GM10266 (cell line): Measurements from ENCODE around the gene PTPDC1.
A peak's percentile ranks its signal among the peaks of the same experiment; 100 is the strongest.

Experiments
- DNase-seq: peaks from one replicate; pipeline ENCODE4 v3.0.0; 2012; ENCODE audit errors: extremely low spot score
- TF ChIP-seq, protein P1 (sequence below): IDR thresholded peaks from 2 replicates; pipeline ENCODE4 v1.5.1; 2012; ENCODE audit warnings: mild to moderate bottlenecking, low read depth; ENCODE audit not compliant: control insufficient read depth, insufficient read depth; ENCODE audit errors: missing control alignments

The PTPDC1 gene

DNA sequence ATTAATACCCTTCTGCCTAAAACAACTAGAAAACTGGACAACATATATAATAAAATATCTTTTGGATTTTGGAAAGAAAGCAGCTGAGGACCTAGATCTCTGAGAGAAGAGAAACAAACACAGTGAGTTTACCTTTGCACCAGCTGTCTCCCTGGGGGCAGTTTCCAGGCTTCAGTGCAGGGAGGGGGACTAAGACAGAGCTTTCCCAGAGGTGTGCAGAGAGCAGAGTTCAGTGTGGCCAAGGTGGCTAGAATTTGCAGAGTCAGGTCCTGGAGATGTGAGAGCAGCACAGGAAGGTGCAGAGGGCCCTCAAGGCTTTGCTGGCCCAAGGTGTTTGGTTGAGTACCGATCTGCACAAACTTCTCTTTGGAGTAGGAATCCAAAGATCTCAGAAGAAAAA lies 26.3 kb upstream of the PTPDC1 start:
- DNase-seq = no peak
- TF ChIP-seq, protein P1, sequence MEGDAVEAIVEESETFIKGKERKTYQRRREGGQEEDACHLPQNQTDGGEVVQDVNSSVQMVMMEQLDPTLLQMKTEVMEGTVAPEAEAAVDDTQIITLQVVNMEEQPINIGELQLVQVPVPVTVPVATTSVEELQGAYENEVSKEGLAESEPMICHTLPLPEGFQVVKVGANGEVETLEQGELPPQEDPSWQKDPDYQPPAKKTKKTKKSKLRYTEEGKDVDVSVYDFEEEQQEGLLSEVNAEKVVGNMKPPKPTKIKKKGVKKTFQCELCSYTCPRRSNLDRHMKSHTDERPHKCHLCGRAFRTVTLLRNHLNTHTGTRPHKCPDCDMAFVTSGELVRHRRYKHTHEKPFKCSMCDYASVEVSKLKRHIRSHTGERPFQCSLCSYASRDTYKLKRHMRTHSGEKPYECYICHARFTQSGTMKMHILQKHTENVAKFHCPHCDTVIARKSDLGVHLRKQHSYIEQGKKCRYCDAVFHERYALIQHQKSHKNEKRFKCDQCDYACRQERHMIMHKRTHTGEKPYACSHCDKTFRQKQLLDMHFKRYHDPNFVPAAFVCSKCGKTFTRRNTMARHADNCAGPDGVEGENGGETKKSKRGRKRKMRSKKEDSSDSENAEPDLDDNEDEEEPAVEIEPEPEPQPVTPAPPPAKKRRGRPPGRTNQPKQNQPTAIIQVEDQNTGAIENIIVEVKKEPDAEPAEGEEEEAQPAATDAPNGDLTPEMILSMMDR = no peak

DNA sequence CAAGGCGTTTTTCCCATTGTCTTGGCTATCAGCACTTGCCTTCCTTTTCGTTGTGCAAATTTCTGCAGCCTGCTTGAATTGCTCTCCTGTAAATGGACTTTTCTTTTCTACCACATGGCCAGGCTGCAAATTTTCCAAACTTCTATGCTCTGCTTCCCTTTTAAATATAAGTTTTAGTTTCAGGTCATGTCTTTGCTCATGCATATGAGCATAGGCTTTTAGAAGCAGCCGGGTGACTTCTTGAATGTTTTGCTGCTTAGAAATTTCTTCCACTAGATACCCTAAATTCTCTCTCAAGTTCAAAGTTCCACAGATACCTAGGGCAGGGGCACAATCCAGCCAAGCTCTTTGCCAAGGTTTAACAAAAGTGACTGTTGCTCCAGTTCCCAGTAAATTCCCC lies 22.4 kb upstream of the PTPDC1 start:
- no peak for DNase-seq
- TF ChIP-seq, protein P1 = no peak

DNA sequence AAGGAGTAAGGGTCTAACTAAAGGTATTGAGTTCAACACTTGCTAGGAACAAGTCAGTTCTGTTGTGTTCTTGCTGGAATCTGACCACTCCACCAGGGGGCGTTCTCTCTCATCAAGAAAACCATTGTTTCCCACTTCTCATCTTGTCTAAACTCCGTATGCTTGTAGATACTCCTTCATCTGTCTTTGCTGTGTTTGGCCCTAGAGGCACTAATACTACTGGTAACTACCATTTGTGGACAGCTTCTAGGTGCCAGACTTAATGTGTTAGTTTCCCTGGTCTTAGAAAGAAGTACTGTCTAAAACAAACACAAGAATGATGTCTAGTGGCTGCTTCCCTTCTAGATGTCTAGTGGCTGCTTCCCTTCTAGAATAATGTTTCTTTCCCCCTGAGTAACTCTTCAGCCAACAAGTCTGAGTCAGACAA lies 18.7 kb upstream of the PTPDC1 start:
- TF ChIP-seq, protein P1 = peak; percentile 77

DNA sequence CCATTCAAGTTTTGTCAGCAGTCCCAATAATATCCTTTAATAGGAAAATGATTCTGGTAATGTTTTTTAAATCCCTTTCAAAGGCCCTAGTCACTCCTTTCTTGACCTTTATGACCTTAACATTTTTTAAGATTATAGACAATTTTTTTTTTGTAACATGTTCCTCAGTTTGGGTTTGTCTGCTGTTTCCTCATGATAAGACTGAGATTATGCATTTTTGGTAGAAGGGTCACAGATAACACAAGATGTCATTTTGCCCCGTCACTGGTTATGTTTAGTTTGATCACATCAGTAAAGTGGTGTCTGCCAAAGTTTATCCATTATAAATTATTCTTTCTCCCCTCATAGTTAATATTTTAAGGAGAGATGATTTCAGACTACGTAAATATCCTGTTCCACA lies 16.0 kb upstream of the PTPDC1 start:
- TF ChIP-seq, protein P1 = no peak
- DNase-seq = no peak

More for the DNA sequence above, 18.7 kb upstream of the PTPDC1 start:
- peak; percentile 51 for DNase-seq

DNA sequence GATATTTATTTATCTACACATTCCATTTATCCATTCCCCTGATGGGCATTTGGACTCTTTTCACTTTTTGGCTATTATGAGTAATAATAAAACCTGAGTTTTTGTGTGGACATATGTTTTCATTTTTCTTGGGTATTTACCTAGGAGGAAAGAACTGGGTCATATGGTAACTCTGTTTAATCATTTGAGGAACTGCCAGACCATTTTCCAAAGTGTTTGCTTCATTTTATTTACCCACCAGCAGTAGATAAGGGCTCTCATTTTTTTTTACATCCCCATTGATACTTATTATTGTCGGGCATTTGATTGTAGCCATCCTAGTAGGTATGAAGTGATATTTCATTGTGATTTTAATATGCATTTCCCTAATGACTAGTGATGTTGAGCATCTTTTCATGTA lies 7.7 kb upstream of the PTPDC1 start:
- TF ChIP-seq, protein P1 = no peak
- no peak for DNase-seq

DNA sequence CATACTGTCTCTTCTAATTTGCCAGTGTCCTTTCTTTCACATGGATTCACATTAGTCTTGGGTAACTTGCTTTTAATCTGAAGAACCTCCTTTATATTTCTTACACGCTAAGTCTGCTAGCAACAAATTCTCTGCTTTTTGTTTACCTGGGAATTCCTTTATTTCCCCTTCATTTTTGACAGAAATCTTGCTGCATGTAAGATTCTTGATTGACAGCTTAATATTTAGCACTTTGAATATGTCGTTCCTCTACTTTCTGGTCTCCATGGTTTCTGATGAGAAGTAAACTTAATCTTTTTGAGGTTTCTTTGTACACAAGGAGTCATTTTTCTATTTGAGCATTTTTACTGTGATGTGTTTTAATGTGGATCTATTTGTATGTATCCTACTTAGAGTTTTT lies 6.2 kb upstream of the PTPDC1 start:
- TF ChIP-seq, protein P1 = no peak
- DNase-seq = no peak

DNA sequence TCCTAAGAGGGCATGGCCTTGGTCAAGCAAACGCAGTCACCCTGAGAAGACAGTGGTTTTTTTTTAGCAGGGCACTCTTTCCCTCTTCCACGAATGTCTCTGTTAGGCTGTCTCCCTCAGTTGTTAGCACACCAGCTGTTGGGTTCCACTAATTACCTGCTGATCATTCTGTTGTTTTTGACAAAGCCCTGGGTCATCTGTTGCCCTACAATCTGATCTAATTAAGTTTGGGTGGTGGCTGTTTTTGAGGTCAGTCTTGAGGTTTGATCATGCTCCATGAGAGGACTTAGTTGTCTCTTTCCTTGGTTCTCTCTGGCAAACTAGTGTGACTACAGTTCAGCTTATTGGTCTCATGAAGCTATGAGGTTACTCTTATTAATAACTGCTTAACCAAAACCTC lies 5.0 kb upstream of the PTPDC1 start:
- TF ChIP-seq, protein P1 = no peak
- no peak for DNase-seq
